Measurements from ENCODE around the gene SPATA33.

Gene SPATA33

DNA sequence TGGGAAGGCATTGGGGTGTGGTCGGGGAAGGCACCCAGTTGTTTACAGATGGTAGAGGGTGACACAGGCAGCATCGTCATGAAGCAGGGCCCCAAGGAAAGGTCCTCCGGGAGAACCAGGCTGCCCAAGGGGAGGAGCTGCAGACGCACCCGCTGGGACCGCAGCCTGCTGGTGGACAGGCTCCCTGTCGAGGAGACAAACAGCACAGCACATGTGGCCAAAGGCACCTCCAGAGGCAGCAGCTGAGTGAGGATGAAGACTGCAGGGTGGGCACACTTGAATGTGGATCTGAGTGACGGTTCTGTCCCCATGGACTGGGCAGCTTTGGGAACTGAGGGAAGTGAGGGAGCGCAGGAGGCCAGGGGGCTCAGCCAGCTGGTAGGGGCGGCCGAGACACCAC is 12.5 kb upstream of the SPATA33 start:
- no peak for DNase-seq (ENCODE audit: low spot score)
- H3K4me3 ChIP-seq = no peak overlapping the region
- TF ChIP-seq, protein P1, sequence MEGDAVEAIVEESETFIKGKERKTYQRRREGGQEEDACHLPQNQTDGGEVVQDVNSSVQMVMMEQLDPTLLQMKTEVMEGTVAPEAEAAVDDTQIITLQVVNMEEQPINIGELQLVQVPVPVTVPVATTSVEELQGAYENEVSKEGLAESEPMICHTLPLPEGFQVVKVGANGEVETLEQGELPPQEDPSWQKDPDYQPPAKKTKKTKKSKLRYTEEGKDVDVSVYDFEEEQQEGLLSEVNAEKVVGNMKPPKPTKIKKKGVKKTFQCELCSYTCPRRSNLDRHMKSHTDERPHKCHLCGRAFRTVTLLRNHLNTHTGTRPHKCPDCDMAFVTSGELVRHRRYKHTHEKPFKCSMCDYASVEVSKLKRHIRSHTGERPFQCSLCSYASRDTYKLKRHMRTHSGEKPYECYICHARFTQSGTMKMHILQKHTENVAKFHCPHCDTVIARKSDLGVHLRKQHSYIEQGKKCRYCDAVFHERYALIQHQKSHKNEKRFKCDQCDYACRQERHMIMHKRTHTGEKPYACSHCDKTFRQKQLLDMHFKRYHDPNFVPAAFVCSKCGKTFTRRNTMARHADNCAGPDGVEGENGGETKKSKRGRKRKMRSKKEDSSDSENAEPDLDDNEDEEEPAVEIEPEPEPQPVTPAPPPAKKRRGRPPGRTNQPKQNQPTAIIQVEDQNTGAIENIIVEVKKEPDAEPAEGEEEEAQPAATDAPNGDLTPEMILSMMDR (IDR thresholded peaks at IDR 0.05) = no peak
- H3K27ac ChIP-seq = no peak overlapping the region

- TF ChIP-seq, protein P1 (IDR thresholded peaks at IDR 0.05) = no peak
- no peak overlapping the region for H3K27ac ChIP-seq
- no peak overlapping the region for H3K4me3 ChIP-seq
- DNase-seq (ENCODE audit: low spot score) = no peak
Measured at GRCh38 chr16:89646270-89646669, 11.4 kb upstream of the SPATA33 start.

DNA sequence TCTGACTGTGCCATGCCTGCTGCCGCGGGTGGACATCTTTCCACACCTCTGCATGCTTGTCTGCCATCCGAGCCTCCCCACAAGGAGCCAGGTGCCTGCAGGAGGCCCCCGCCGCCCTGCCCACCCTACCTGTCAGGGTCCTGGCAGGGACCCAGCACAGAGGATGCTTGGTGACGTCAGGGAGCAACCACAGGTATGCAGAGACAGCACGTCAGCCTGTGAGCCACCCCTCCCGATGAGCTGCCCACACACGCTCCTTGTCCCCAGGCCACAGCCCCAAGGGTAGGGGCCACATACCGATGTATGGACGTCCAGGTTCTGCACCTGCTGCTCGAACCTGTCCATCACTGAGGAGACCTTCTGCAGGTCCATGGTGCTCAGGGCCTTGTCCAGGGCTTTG is 10.7 kb upstream of the SPATA33 start:
- DNase-seq (ENCODE audit: low spot score) = no peak
- no peak overlapping the region for H3K27ac ChIP-seq
- H3K4me3 ChIP-seq = no peak overlapping the region
- TF ChIP-seq, protein P1 (IDR thresholded peaks at IDR 0.05) = no peak

DNA sequence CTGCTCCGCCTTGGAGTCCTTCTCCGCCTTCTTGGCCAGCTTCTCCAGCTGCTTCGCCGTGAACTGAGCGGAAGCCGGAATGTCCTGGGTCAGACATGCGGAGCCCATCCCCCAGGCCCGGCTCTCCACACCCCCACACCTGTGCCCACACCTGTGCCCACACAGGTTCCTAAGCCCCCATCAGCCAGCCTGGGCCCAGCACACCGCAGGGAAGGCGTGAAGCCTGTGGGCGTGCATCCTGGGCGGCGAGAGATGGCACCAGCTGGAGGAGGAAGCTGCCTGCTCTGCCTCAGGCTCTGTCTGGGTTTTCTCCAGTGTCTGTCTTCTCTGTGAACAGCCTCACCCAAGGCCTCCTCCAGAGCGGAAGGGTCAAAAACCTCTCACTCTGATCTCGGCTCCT is 6.1 kb upstream of the SPATA33 start:
- Histone ChIP-seq H3K4me3 (no peak overlapping the region), H3K27ac (no peak overlapping the region)
- DNase-seq (ENCODE audit: low spot score) = no peak
- TF ChIP-seq, protein P1 (IDR thresholded peaks at IDR 0.05) = no peak

DNA sequence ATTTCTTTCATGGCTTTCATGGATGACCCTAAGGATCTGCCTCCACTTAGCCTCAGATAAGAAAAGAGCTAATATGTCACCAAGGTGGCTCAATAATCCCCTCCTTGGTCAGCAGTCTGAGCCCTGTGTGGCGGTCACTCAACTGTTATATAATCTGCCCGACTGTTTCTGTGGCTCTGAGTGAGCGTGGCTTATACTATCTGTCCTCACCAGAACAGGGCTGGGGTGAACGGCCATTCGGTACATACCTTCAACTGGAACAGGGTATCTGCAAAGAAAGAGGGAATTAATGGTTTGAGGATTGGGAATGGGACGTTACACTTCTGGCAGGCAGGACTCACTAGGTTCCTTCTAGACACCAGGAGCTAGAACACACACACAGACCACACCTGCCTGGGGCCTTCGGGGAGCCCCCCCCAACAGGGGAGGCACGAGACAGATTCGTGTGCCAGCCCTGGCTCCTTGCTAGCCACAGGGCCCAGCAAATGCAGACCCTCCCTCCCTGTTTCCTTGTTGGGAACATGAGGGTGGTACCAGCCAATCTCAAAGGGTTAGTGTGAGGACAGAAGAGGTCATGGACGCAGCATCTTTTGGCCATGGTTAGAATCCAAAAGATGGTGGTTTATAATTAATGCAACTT is 3.9 kb upstream of the SPATA33 start:
- Histone ChIP-seq H3K4me3 (no peak overlapping the region), H3K27ac (no peak overlapping the region)
- DNase-seq (ENCODE audit: low spot score) = no peak
- TF ChIP-seq, protein P1 (IDR thresholded peaks at IDR 0.05) = no peak

- no peak overlapping the region for H3K27ac ChIP-seq
- DNase-seq (ENCODE audit: low spot score) = no peak
- TF ChIP-seq, protein P1 (IDR thresholded peaks at IDR 0.05) = no peak
- no peak overlapping the region for H3K4me3 ChIP-seq
Measured at GRCh38 chr16:89655062-89655643, 2.5 kb upstream of the SPATA33 start.
